ENCODE results near the gene SLC46A3.

GRCh38 chr13:28704282-28704681 lies 14.5 kb downstream of the SLC46A3 start:
- no peak for TF ChIP-seq TAF1 (conservative IDR thresholded peaks at IDR 0.05)
- TF ChIP-seq CTCF (IDR thresholded peaks at IDR 0.05; ENCODE audit: low read depth, low read length, missing input control): no peak
- TF ChIP-seq HNF4G (IDR thresholded peaks at IDR 0.05): no peak
- TF ChIP-seq, protein P1, sequence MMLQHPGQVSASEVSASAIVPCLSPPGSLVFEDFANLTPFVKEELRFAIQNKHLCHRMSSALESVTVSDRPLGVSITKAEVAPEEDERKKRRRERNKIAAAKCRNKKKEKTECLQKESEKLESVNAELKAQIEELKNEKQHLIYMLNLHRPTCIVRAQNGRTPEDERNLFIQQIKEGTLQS (IDR thresholded peaks at IDR 0.05): no peak
- no peak for TF ChIP-seq RAD21 (IDR thresholded peaks at IDR 0.05)
- no peak for TF ChIP-seq FOXA1 (IDR thresholded peaks at IDR 0.05)
- TF ChIP-seq JUND (IDR thresholded peaks at IDR 0.05): no peak
- TF ChIP-seq, protein P2, sequence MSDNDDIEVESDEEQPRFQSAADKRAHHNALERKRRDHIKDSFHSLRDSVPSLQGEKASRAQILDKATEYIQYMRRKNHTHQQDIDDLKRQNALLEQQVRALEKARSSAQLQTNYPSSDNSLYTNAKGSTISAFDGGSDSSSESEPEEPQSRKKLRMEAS (IDR thresholded peaks at IDR 0.05): no peak
- TF ChIP-seq EGR1 (IDR thresholded peaks at IDR 0.05; ENCODE audit: low read depth in 2 of 2): no peak
- TF ChIP-seq, protein P3, sequence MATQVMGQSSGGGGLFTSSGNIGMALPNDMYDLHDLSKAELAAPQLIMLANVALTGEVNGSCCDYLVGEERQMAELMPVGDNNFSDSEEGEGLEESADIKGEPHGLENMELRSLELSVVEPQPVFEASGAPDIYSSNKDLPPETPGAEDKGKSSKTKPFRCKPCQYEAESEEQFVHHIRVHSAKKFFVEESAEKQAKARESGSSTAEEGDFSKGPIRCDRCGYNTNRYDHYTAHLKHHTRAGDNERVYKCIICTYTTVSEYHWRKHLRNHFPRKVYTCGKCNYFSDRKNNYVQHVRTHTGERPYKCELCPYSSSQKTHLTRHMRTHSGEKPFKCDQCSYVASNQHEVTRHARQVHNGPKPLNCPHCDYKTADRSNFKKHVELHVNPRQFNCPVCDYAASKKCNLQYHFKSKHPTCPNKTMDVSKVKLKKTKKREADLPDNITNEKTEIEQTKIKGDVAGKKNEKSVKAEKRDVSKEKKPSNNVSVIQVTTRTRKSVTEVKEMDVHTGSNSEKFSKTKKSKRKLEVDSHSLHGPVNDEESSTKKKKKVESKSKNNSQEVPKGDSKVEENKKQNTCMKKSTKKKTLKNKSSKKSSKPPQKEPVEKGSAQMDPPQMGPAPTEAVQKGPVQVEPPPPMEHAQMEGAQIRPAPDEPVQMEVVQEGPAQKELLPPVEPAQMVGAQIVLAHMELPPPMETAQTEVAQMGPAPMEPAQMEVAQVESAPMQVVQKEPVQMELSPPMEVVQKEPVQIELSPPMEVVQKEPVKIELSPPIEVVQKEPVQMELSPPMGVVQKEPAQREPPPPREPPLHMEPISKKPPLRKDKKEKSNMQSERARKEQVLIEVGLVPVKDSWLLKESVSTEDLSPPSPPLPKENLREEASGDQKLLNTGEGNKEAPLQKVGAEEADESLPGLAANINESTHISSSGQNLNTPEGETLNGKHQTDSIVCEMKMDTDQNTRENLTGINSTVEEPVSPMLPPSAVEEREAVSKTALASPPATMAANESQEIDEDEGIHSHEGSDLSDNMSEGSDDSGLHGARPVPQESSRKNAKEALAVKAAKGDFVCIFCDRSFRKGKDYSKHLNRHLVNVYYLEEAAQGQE (IDR thresholded peaks at IDR 0.05): no peak
